ENCODE data around the gene ARHGEF39. TPM values are rescaled to one million over a fixed set of nuclear protein-coding genes. Genes with fewer than 3 reads are reported as not detected.

The ARHGEF39 gene
- total RNA-seq, 2 experiments from 2014 or later, result 16.0 to 19.9 TPM

GRCh38 chr9:35684921-35685320, 19.9 kb upstream of the ARHGEF39 start:
- Mint-ChIP-seq H3K36me3 (ENCODE audit: low read depth) (no peaks in the 10 kb centered on the region), H3K9me3 (no peaks in the 10 kb centered on the region), H3K27me3 (no peaks in the 10 kb centered on the region), H3K4me3 (no peak overlapping the region), H3K4me1 (ENCODE audit: low read depth) (peaks cover 18% of the 10 kb centered on the region), H3K27ac (no peak overlapping the region)
- intact Hi-C loops (cut with micrococcal nuclease), result no loop called here
- TF ChIP-seq, protein P1, sequence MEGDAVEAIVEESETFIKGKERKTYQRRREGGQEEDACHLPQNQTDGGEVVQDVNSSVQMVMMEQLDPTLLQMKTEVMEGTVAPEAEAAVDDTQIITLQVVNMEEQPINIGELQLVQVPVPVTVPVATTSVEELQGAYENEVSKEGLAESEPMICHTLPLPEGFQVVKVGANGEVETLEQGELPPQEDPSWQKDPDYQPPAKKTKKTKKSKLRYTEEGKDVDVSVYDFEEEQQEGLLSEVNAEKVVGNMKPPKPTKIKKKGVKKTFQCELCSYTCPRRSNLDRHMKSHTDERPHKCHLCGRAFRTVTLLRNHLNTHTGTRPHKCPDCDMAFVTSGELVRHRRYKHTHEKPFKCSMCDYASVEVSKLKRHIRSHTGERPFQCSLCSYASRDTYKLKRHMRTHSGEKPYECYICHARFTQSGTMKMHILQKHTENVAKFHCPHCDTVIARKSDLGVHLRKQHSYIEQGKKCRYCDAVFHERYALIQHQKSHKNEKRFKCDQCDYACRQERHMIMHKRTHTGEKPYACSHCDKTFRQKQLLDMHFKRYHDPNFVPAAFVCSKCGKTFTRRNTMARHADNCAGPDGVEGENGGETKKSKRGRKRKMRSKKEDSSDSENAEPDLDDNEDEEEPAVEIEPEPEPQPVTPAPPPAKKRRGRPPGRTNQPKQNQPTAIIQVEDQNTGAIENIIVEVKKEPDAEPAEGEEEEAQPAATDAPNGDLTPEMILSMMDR (IDR thresholded peaks at IDR 0.05), result no peak
- CTCF ChIA-PET, result interaction anchor here (10.8 kb wide), 1 partner anchor 12 kb away, joined by 106 read pairs; no protein-coding TSS in a partner anchor
- POLR2A ChIA-PET, result interaction anchor here (1.6 to 2.3 kb wide), 3 partner anchors 9 to 15 kb away, joined by 5 to 8 read pairs (median 5); no protein-coding TSS in a partner anchor
- DNase-seq (no peak), ATAC-seq (no peak)

- Mint-ChIP-seq H3K4me1 (ENCODE audit: low read depth) (peaks cover 8% of the 10 kb centered on the region), H3K36me3 (ENCODE audit: low read depth) (no peaks in the 10 kb centered on the region), H3K27ac (no peak overlapping the region), H3K27me3 (no peaks in the 10 kb centered on the region), H3K9me3 (no peaks in the 10 kb centered on the region), H3K4me3 (no peak overlapping the region)
- POLR2A ChIA-PET, result interaction anchor here (0.9 to 2.3 kb wide), 4 partner anchors 9 to 13 kb away, joined by 3 to 8 read pairs (median 6); no protein-coding TSS in a partner anchor
- TF ChIP-seq, protein P1 (IDR thresholded peaks at IDR 0.05), result no peak
- intact Hi-C loops (cut with micrococcal nuclease), result no loop called here
- CTCF ChIA-PET, result interaction anchor here (0.9 to 10.8 kb wide), 8 partner anchors 14 to 272 kb away, joined by 3 to 106 read pairs (median 4); partner anchors contain the start of genes CCDC107 and RMRP
- DNase-seq (no peak), ATAC-seq (no peak)
These were observed 18.3 kb upstream of the ARHGEF39 start for GRCh38 chr9:35683323-35683722.

DNA sequence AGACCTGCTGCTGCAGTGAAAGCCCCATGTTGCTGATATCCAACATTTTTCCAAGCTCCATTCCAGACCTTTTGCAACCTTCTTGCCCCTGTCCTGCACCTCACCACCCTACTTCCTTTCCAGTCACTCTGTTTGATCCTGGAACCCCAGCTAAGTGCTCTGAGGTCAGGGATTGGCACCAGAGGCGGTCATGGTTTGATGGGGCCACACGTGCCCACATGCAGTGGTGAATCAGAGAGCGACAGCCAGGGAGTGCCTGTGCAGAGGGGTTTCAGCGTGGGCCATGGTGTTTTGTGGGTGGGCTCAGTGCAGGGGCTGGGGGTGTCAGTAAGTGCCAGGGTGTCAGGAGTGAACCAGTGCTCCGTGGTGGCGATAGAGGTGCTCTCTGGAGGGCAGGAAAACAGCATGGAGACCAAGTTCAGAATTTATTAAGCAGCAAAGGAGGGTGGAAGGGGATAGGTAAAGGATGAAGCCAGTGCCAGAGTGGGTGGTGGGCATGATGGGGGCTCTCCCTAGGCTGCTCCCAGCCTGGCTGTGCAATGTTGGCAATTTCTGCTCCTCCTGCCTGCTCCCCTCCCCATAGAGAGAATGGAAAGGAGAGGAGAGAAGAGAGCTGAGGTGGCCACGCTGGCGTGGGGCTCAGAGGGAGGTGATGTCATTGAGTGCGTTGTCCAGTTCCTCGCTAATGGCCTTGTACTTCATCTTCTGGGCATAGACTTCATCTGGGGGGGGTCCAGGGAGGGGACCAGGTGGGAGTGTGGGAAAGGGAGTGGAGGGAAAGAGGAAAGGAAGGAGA, 17.7 kb upstream of the ARHGEF39 start:
- TF ChIP-seq, protein P1 (IDR thresholded peaks at IDR 0.05), result no peak
- ATAC-seq (no peak), DNase-seq (no peak)
- Mint-ChIP-seq H3K27ac (no peak overlapping the region), H3K27me3 (no peaks in the 10 kb centered on the region), H3K9me3 (no peaks in the 10 kb centered on the region), H3K4me1 (ENCODE audit: low read depth) (peaks cover 4% of the 10 kb centered on the region), H3K4me3 (no peak overlapping the region), H3K36me3 (ENCODE audit: low read depth) (no peaks in the 10 kb centered on the region)
- intact Hi-C loops (cut with micrococcal nuclease), result no loop called here
- POLR2A ChIA-PET, result interaction anchor here (0.9 to 2.3 kb wide), 3 partner anchors 10 to 13 kb away, joined by 3 to 8 read pairs (median 6); no protein-coding TSS in a partner anchor
- CTCF ChIA-PET, result interaction anchor here (0.9 to 10.8 kb wide), 7 partner anchors 14 to 272 kb away, joined by 3 to 106 read pairs (median 4); partner anchors contain the start of genes CCDC107 and RMRP

- no peaks in the 10 kb centered on the region for H3K27me3 Mint-ChIP-seq
- peaks cover 2% of the 10 kb centered on the region for H3K4me1 Mint-ChIP-seq (ENCODE audit: low read depth)
- intact Hi-C loops (cut with micrococcal nuclease), result no loop called here
- CTCF ChIA-PET, result interaction anchor here (10.8 kb wide), 1 partner anchor 15 kb away, joined by 106 read pairs; no protein-coding TSS in a partner anchor
- POLR2A ChIA-PET, result no interaction called here
- H3K27ac Mint-ChIP-seq, result no peak overlapping the region
- TF ChIP-seq, protein P1 (IDR thresholded peaks at IDR 0.05), result no peak
- H3K4me3 Mint-ChIP-seq, result no peak overlapping the region
- DNase-seq, result no peak
- H3K9me3 Mint-ChIP-seq, result no peaks in the 10 kb centered on the region
- H3K36me3 Mint-ChIP-seq (ENCODE audit: low read depth), result no peaks in the 10 kb centered on the region
- no peak for ATAC-seq
These were observed 17.1 kb upstream of the ARHGEF39 start for GRCh38 chr9:35682051-35682450.

Data from activated CD8-positive, alpha-beta T cell treated with anti-CD3 and anti-CD28 coated beads for 36 hours (primary cell).